Type B pancreatic cell (in vitro differentiated cells): ENCODE data around the gene NUP98. TPM values are rescaled to one million over a fixed set of nuclear protein-coding genes. Genes with fewer than 3 reads are reported as not detected.

ENCODE experiments used
- DNase-seq: peaks from one replicate; pipeline ENCODE4 v3.0.0; 2021; ENCODE audit warnings: mixed read lengths; ENCODE audit not compliant: unreplicated experiment; ENCODE audit errors: extremely low spot score
- H3K27ac Mint-ChIP-seq: 2 replicates; pipeline ENCODE4 v1.8.0; 2021; ENCODE audit warnings: mild to moderate bottlenecking, mixed read lengths
- H3K27me3 Mint-ChIP-seq: 2 replicates; pipeline ENCODE4 v1.8.0; 2021; ENCODE audit warnings: mixed read lengths
- H3K36me3 Mint-ChIP-seq: 2 replicates; pipeline ENCODE4 v1.8.0; 2021; ENCODE audit warnings: mixed read lengths
- H3K4me1 Mint-ChIP-seq: one replicate; pipeline ENCODE4 v1.8.0; 2021; ENCODE audit warnings: mixed read lengths; ENCODE audit not compliant: unreplicated experiment
- H3K4me3 Mint-ChIP-seq: 2 replicates; pipeline ENCODE4 v1.8.0; 2021; ENCODE audit warnings: mild to moderate bottlenecking, mixed read lengths
- H3K9me3 Mint-ChIP-seq: 2 replicates; pipeline ENCODE4 v1.8.0; 2021; ENCODE audit warnings: mixed read lengths
- total RNA-seq: library from RNA; stranded (reverse); gene quantifications from 2 replicates; pipeline ENCODE4 v1.2.1, GENCODE V29; 2021; ENCODE audit warnings: low replicate concordance
- TF ChIP-seq, protein P1 (sequence below): fragments of 200-600 bp; sonication (generic); conservative IDR thresholded peaks from 2 replicates; pipeline ENCODE4 v1.5.0; 2021; ENCODE audit warnings: antibody characterized with exemption, mild to moderate bottlenecking

Gene NUP98
- total RNA-seq, 1 donor from 2014 or later: 74.6 TPM

DNA sequence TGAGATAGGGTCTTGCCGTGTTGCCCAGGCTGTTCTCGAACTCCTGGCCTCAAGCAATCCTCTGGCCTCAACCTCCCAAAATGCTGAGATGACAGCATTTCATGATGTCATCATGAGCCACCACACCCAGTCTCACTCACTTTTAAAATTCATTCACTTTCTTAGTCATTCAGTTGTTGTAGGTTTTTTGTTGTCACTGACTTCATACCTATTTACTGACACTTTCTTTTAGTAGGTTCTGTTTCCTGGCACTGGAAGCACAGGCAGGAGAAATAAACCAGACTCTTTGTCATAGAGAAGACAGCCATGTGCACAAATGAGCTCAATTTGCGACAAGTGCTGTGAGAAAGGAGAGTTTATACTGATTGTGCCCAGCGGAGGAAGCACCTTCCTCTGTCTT lies 166.0 kb downstream of the NUP98 start:
- H3K36me3 Mint-ChIP-seq: no peaks in the 10 kb centered on the region
- H3K27me3 Mint-ChIP-seq: peaks cover 9% of the 10 kb centered on the region
- H3K4me1 Mint-ChIP-seq: no peaks in the 10 kb centered on the region
- no peak overlapping the region for H3K27ac Mint-ChIP-seq
- DNase-seq: no peak
- TF ChIP-seq, protein P1, sequence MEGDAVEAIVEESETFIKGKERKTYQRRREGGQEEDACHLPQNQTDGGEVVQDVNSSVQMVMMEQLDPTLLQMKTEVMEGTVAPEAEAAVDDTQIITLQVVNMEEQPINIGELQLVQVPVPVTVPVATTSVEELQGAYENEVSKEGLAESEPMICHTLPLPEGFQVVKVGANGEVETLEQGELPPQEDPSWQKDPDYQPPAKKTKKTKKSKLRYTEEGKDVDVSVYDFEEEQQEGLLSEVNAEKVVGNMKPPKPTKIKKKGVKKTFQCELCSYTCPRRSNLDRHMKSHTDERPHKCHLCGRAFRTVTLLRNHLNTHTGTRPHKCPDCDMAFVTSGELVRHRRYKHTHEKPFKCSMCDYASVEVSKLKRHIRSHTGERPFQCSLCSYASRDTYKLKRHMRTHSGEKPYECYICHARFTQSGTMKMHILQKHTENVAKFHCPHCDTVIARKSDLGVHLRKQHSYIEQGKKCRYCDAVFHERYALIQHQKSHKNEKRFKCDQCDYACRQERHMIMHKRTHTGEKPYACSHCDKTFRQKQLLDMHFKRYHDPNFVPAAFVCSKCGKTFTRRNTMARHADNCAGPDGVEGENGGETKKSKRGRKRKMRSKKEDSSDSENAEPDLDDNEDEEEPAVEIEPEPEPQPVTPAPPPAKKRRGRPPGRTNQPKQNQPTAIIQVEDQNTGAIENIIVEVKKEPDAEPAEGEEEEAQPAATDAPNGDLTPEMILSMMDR: no peak
- no peaks in the 10 kb centered on the region for H3K9me3 Mint-ChIP-seq
- no peak overlapping the region for H3K4me3 Mint-ChIP-seq

DNA sequence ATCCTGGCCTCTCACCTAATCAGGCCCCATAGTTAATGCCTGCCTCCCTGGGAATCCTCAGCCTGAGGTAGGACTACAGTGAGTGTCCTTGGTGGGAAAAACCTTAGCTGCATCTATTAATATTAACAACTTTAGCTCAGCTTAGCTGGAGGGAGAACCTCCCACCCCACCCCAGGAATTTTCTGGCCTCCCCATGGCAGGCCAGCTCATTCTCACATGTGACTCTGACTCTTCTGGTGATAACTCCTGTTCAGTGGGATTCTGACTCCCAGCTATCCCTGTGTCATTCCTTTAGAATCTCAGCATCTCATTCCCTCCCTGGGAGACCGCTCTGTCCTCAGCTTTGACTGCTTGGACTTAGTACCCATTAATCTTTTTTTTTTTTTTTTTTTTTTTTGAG lies 170.1 kb downstream of the NUP98 start:
- H3K4me3 Mint-ChIP-seq: no peak overlapping the region
- DNase-seq: no peak

DNA sequence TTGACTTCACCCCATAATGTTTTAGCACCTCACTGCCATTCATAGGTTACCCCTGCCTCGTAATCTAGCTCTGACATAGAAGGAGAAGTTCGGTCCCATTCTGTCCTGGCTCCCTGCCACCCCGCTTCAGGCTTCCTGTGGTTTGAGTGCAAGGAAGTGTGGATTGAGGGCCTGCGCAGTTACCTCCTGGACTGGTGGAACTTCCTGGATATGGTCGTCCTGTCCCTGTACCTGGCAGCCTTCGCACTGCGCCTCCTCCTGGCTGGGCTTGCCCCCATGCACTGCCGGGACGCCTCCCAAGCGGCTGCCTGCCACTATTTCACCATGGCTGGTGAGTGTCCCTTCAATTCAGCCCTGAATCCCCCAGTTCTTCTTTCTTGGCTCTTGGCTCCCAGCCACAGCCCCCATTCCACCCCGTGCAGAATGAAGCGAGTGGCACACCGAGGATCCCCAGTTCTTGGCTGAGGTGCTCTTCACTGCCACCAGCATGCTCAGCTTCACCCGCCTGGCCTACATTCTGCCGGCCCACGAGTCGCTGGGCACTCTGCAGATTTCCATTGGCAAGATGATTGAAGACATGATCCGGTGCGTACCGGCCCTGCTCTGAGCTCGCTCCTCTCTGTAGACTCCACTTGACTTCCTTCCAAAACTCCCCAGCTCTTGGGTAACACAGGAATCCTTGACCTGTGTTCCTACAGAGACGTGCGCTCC lies 170.9 kb downstream of the NUP98 start:
- TF ChIP-seq, protein P1: no peak
- Mint-ChIP-seq H3K36me3 (no peaks in the 10 kb centered on the region), H3K4me3 (no peak overlapping the region), H3K27ac (no peak overlapping the region), H3K9me3 (no peaks in the 10 kb centered on the region), H3K4me1 (no peaks in the 10 kb centered on the region), H3K27me3 (no peaks in the 10 kb centered on the region)
- DNase-seq: no peak

More for the DNA sequence above, 170.1 kb downstream of the NUP98 start:
- Mint-ChIP-seq H3K9me3 (no peaks in the 10 kb centered on the region), H3K4me1 (no peaks in the 10 kb centered on the region), H3K36me3 (no peaks in the 10 kb centered on the region), H3K27ac (no peak overlapping the region), H3K27me3 (no peaks in the 10 kb centered on the region)
- TF ChIP-seq, protein P1: no peak

Other genes with a start within 250 kb of the NUP98 start
- gene ART5, start 155.6 kb downstream of the NUP98 start, total RNA-seq: 1.0 and 3.8 TPM in 2 replicates
- gene ART1, start 152.4 kb downstream of the NUP98 start, total RNA-seq: not detected in 2 replicates
- 1.5 and 2.9 TPM in 2 replicates for gene CHRNA10, start 126.2 kb downstream of the NUP98 start, total RNA-seq
- gene PGAP2, start 11.0 kb upstream of the NUP98 start, total RNA-seq: 42.3 and 43.1 TPM in 2 replicates
- gene RHOG, start 43.4 kb upstream of the NUP98 start, total RNA-seq: 30.8 and 42.9 TPM in 2 replicates
- 38.9 and 53.3 TPM in 2 replicates for gene STIM1, start 58.1 kb upstream of the NUP98 start, total RNA-seq